ENCODE measurements around the gene UGT1A8.
"Not testable (repeated sequence)": the region's sequence is repeated elsewhere in the genome, so short reads cannot be mapped to it uniquely, and the experiment has no call there.

The UGT1A8 gene

GRCh38 chr2:233693963-233694362 is 76.5 kb downstream of the UGT1A8 start:
- Histone ChIP-seq H2AK5ac (ENCODE audit: low read length) (no peak overlapping the region), H3K27ac (ENCODE audit: low read depth, low read length) (no peak overlapping the region), H3K4me1 (ENCODE audit: control insufficient read depth, low read depth, low read length) (no peaks in the 10 kb centered on the region), H3K4me3 (ENCODE audit: low read length) (no peak overlapping the region), H2BK120ac (ENCODE audit: low read depth, low read length) (no peak overlapping the region), H3K18ac (ENCODE audit: low read length) (no peak overlapping the region), H4K8ac (ENCODE audit: low read depth, low read length) (no peak overlapping the region), H3K9ac (ENCODE audit: low read length) (no peak overlapping the region), H2BK15ac (replicated peaks; ENCODE audit: low read depth) (no peak overlapping the region), H2BK5ac (ENCODE audit: low read length) (no peak overlapping the region), H3K79me2 (ENCODE audit: control insufficient read depth, insufficient read depth, low read length) (no peaks in the 10 kb centered on the region), H4K5ac (ENCODE audit: low read length) (no peak overlapping the region), H3K4ac (ENCODE audit: low read depth, low read length) (no peak overlapping the region), H3K56ac (ENCODE audit: low read length) (no peak overlapping the region), H3K36me3 (ENCODE audit: control insufficient read depth, insufficient read depth, low read length) (no peaks in the 10 kb centered on the region), H3K4me2 (ENCODE audit: low read length) (no peak overlapping the region), H3K79me1 (ENCODE audit: low read length) (no peaks in the 10 kb centered on the region), H3K27me3 (ENCODE audit: insufficient read depth, low read length, poor library complexity) (no peaks in the 10 kb centered on the region), H3K23ac (ENCODE audit: low read length) (no peak overlapping the region)
- no peak for DNase-seq
- no CpG with 5 or more reads among the region's 6 CpGs for WGBS (ENCODE audit: extremely low coverage, insufficient coverage, low lambda C conversion rate)

GRCh38 chr2:233698740-233699139 is 81.3 kb downstream of the UGT1A8 start:
- Histone ChIP-seq H2AK5ac (ENCODE audit: low read length) (no peak overlapping the region), H3K56ac (ENCODE audit: low read length) (no peak overlapping the region), H3K4ac (ENCODE audit: low read depth, low read length) (no peak overlapping the region), H2BK15ac (replicated peaks; ENCODE audit: low read depth) (no peak overlapping the region), H3K36me3 (ENCODE audit: control insufficient read depth, insufficient read depth, low read length) (no peaks in the 10 kb centered on the region), H3K4me3 (ENCODE audit: low read length) (no peak overlapping the region), H3K18ac (ENCODE audit: low read length) (no peak overlapping the region), H3K9ac (ENCODE audit: low read length) (no peak overlapping the region), H4K5ac (ENCODE audit: low read length) (no peak overlapping the region), H3K27me3 (ENCODE audit: insufficient read depth, low read length, poor library complexity) (no peaks in the 10 kb centered on the region), H3K27ac (ENCODE audit: low read depth, low read length) (no peak overlapping the region), H3K79me1 (ENCODE audit: low read length) (no peaks in the 10 kb centered on the region), H2BK120ac (ENCODE audit: low read depth, low read length) (no peak overlapping the region), H3K4me2 (ENCODE audit: low read length) (no peak overlapping the region), H3K4me1 (ENCODE audit: control insufficient read depth, low read depth, low read length) (no peaks in the 10 kb centered on the region), H3K79me2 (ENCODE audit: control insufficient read depth, insufficient read depth, low read length) (no peaks in the 10 kb centered on the region), H4K8ac (ENCODE audit: low read depth, low read length) (no peak overlapping the region), H2BK5ac (ENCODE audit: low read length) (no peak overlapping the region), H3K23ac (ENCODE audit: low read length) (no peak overlapping the region)
- DNase-seq: no peak
- no CpG with 5 or more reads among the region's 4 CpGs for WGBS (ENCODE audit: extremely low coverage, insufficient coverage, low lambda C conversion rate)

GRCh38 chr2:233699424-233700027 is 82.1 kb downstream of the UGT1A8 start:
- no peak overlapping the region for H3K4ac ChIP-seq (ENCODE audit: low read depth, low read length)
- no peak overlapping the region for H2BK5ac ChIP-seq (ENCODE audit: low read length)
- no peak for DNase-seq
- no peak overlapping the region for H4K5ac ChIP-seq (ENCODE audit: low read length)
- no peak overlapping the region for H2BK15ac ChIP-seq (replicated peaks; ENCODE audit: low read depth)
- H3K9ac ChIP-seq (ENCODE audit: low read length): no peak overlapping the region
- H3K18ac ChIP-seq (ENCODE audit: low read length): peak overlapping the region; percentile 70
- WGBS (ENCODE audit: extremely low coverage, insufficient coverage, low lambda C conversion rate): no CpG with 5 or more reads among the region's 8 CpGs
- H3K27ac ChIP-seq (ENCODE audit: low read depth, low read length): no peak overlapping the region
- H3K4me2 ChIP-seq (ENCODE audit: low read length): no peak overlapping the region
- no peak overlapping the region for H4K8ac ChIP-seq (ENCODE audit: low read depth, low read length)
- H2BK120ac ChIP-seq (ENCODE audit: low read depth, low read length): peak overlapping the region; percentile 36
- no peaks in the 10 kb centered on the region for H3K27me3 ChIP-seq (ENCODE audit: insufficient read depth, low read length, poor library complexity)
- no peak overlapping the region for H3K56ac ChIP-seq (ENCODE audit: low read length)
- H3K4me1 ChIP-seq (ENCODE audit: control insufficient read depth, low read depth, low read length): no peaks in the 10 kb centered on the region
- H3K79me2 ChIP-seq (ENCODE audit: control insufficient read depth, insufficient read depth, low read length): no peaks in the 10 kb centered on the region
- H3K4me3 ChIP-seq (ENCODE audit: low read length): no peak overlapping the region
- H3K79me1 ChIP-seq (ENCODE audit: low read length): no peaks in the 10 kb centered on the region
- no peaks in the 10 kb centered on the region for H3K36me3 ChIP-seq (ENCODE audit: control insufficient read depth, insufficient read depth, low read length)
- no peak overlapping the region for H2AK5ac ChIP-seq (ENCODE audit: low read length)
- H3K23ac ChIP-seq (ENCODE audit: low read length): no peak overlapping the region

GRCh38 chr2:233700028-233700635 is 82.7 kb downstream of the UGT1A8 start:
- Histone ChIP-seq H3K4me2 (ENCODE audit: low read length) (no peak overlapping the region), H3K4me1 (ENCODE audit: control insufficient read depth, low read depth, low read length) (no peaks in the 10 kb centered on the region), H4K8ac (ENCODE audit: low read depth, low read length) (no peak overlapping the region), H2BK120ac (ENCODE audit: low read depth, low read length) (peak overlapping the region; percentile 36), H3K79me2 (ENCODE audit: control insufficient read depth, insufficient read depth, low read length) (no peaks in the 10 kb centered on the region), H3K23ac (ENCODE audit: low read length) (no peak overlapping the region), H3K9ac (ENCODE audit: low read length) (no peak overlapping the region), H2BK15ac (replicated peaks; ENCODE audit: low read depth) (no peak overlapping the region), H3K27ac (ENCODE audit: low read depth, low read length) (no peak overlapping the region), H2AK5ac (ENCODE audit: low read length) (no peak overlapping the region), H3K4me3 (ENCODE audit: low read length) (no peak overlapping the region), H3K27me3 (ENCODE audit: insufficient read depth, low read length, poor library complexity) (no peaks in the 10 kb centered on the region), H3K36me3 (ENCODE audit: control insufficient read depth, insufficient read depth, low read length) (no peaks in the 10 kb centered on the region), H3K56ac (ENCODE audit: low read length) (no peak overlapping the region), H2BK5ac (ENCODE audit: low read length) (no peak overlapping the region), H4K5ac (ENCODE audit: low read length) (no peak overlapping the region), H3K18ac (ENCODE audit: low read length) (peak overlapping the region; percentile 70), H3K4ac (ENCODE audit: low read depth, low read length) (no peak overlapping the region), H3K79me1 (ENCODE audit: low read length) (no peaks in the 10 kb centered on the region)
- DNase-seq: peak; percentile 51
- no CpG with 5 or more reads among the region's 1 CpG for WGBS (ENCODE audit: extremely low coverage, insufficient coverage, low lambda C conversion rate)

GRCh38 chr2:233700842-233701241 is 83.4 kb downstream of the UGT1A8 start:
- not testable (repeated sequence) for H2BK5ac ChIP-seq (ENCODE audit: low read length); H3K27ac ChIP-seq (ENCODE audit: low read depth, low read length); H3K36me3 ChIP-seq (ENCODE audit: control insufficient read depth, insufficient read depth, low read length); H3K79me1 ChIP-seq (ENCODE audit: low read length); H3K4me1 ChIP-seq (ENCODE audit: control insufficient read depth, low read depth, low read length); H2AK5ac ChIP-seq (ENCODE audit: low read length); H3K4me3 ChIP-seq (ENCODE audit: low read length); H3K56ac ChIP-seq (ENCODE audit: low read length); H2BK120ac ChIP-seq (ENCODE audit: low read depth, low read length); H3K4ac ChIP-seq (ENCODE audit: low read depth, low read length); H3K23ac ChIP-seq (ENCODE audit: low read length); H3K27me3 ChIP-seq (ENCODE audit: insufficient read depth, low read length, poor library complexity); H4K5ac ChIP-seq (ENCODE audit: low read length); H3K18ac ChIP-seq (ENCODE audit: low read length); H2BK15ac ChIP-seq (replicated peaks; ENCODE audit: low read depth); H3K4me2 ChIP-seq (ENCODE audit: low read length); H4K8ac ChIP-seq (ENCODE audit: low read depth, low read length); H3K79me2 ChIP-seq (ENCODE audit: control insufficient read depth, insufficient read depth, low read length); H3K9ac ChIP-seq (ENCODE audit: low read length); DNase-seq
- WGBS (ENCODE audit: extremely low coverage, insufficient coverage, low lambda C conversion rate): no CpG with 5 or more reads among the region's 5 CpGs

GRCh38 chr2:233702238-233702637 is 84.8 kb downstream of the UGT1A8 start:
- H3K4ac ChIP-seq (ENCODE audit: low read depth, low read length): no peak overlapping the region
- H2BK5ac ChIP-seq (ENCODE audit: low read length): no peak overlapping the region
- H2BK15ac ChIP-seq (replicated peaks; ENCODE audit: low read depth): no peak overlapping the region
- H3K79me2 ChIP-seq (ENCODE audit: control insufficient read depth, insufficient read depth, low read length): no peaks in the 10 kb centered on the region
- H3K27me3 ChIP-seq (ENCODE audit: insufficient read depth, low read length, poor library complexity): no peaks in the 10 kb centered on the region
- H3K23ac ChIP-seq (ENCODE audit: low read length): no peak overlapping the region
- no peaks in the 10 kb centered on the region for H3K4me1 ChIP-seq (ENCODE audit: control insufficient read depth, low read depth, low read length)
- H4K5ac ChIP-seq (ENCODE audit: low read length): no peak overlapping the region
- no CpG with 5 or more reads among the region's 3 CpGs for WGBS (ENCODE audit: extremely low coverage, insufficient coverage, low lambda C conversion rate)
- H3K79me1 ChIP-seq (ENCODE audit: low read length): no peaks in the 10 kb centered on the region
- no peak overlapping the region for H3K18ac ChIP-seq (ENCODE audit: low read length)
- no peak overlapping the region for H3K56ac ChIP-seq (ENCODE audit: low read length)
- H3K36me3 ChIP-seq (ENCODE audit: control insufficient read depth, insufficient read depth, low read length): no peaks in the 10 kb centered on the region
- H3K27ac ChIP-seq (ENCODE audit: low read depth, low read length): no peak overlapping the region
- H3K4me2 ChIP-seq (ENCODE audit: low read length): no peak overlapping the region
- H2AK5ac ChIP-seq (ENCODE audit: low read length): no peak overlapping the region
- no peak overlapping the region for H3K4me3 ChIP-seq (ENCODE audit: low read length)
- H3K9ac ChIP-seq (ENCODE audit: low read length): no peak overlapping the region
- DNase-seq: peak; percentile 12
- H2BK120ac ChIP-seq (ENCODE audit: low read depth, low read length): no peak overlapping the region
- no peak overlapping the region for H4K8ac ChIP-seq (ENCODE audit: low read depth, low read length)
